Measurements from ENCODE around the gene MANSC1. TPM values are rescaled to one million over a fixed set of nuclear protein-coding genes. Genes with fewer than 3 reads are reported as not detected.

MANSC1 gene
- total and polyA plus RNA-seq, 9 of the 15 experiments (the other 6 are each of a cell fraction or from before 2014, with no cell fraction given) = 0.76 to 8.6 (median 3.1) TPM

GRCh38 chr12:12392413-12392812 is 42.4 kb upstream of the MANSC1 start (continued):
- TF ChIP-seq SMARCA5 (IDR thresholded peaks at IDR 0.05) (no peak), NFRKB (IDR thresholded peaks at IDR 0.05; ENCODE audit: low read depth) (no peak), GTF2A2 (tag; IDR thresholded peaks at IDR 0.05) (no peak), CHAMP1 (IDR thresholded peaks at IDR 0.05) (no peak), ZNF23 (CRISPR knock-in tag; IDR thresholded peaks at IDR 0.05) (no peak), CHD2 (IDR thresholded peaks at IDR 0.05; ENCODE audit: low read depth, low read length) (no peak), ELF4 (CRISPR knock-in tag; IDR thresholded peaks at IDR 0.05) (no peak), JUN (IDR thresholded peaks at IDR 0.05; ENCODE audit: borderline replicate concordance, low read depth, low read length) (no peak), JUN (CRISPR knock-in tag; IDR thresholded peaks at IDR 0.05; ENCODE audit: borderline replicate concordance) (no peak), FOXJ3 (CRISPR knock-in tag; IDR thresholded peaks at IDR 0.05) (no peak), TFAM (CRISPR knock-in tag; conservative IDR thresholded peaks at IDR 0.05) (no peak), NFE2 (IDR thresholded peaks at IDR 0.05; ENCODE audit: low read depth) (peak; percentile 79), HEY1 (CRISPR knock-in tag; IDR thresholded peaks at IDR 0.05; ENCODE audit: borderline replicate concordance) (no peak), ZNF24 (IDR thresholded peaks at IDR 0.05) (no peak), ZC3H8 (IDR thresholded peaks at IDR 0.05) (no peak), PHF21A (IDR thresholded peaks at IDR 0.05; ENCODE audit: borderline replicate concordance, low read depth) (no peak), ZBTB49 (CRISPR knock-in tag; IDR thresholded peaks at IDR 0.05; ENCODE audit: borderline replicate concordance) (no peak), TAF7 (tag; IDR thresholded peaks at IDR 0.05) (no peak), NCOA2 (IDR thresholded peaks at IDR 0.05; ENCODE audit: partially characterized antibody in 2 of 2) (no peak), POLR2AphosphoS2 (IDR thresholded peaks at IDR 0.05; ENCODE audit: low read length) (no peak), GTF2E2 (tag; IDR thresholded peaks at IDR 0.05) (no peak), EZH2 (IDR thresholded peaks at IDR 0.05; ENCODE audit: borderline replicate concordance, low read depth, low read length) (no peak)
- TF ChIP-seq, protein P1, sequence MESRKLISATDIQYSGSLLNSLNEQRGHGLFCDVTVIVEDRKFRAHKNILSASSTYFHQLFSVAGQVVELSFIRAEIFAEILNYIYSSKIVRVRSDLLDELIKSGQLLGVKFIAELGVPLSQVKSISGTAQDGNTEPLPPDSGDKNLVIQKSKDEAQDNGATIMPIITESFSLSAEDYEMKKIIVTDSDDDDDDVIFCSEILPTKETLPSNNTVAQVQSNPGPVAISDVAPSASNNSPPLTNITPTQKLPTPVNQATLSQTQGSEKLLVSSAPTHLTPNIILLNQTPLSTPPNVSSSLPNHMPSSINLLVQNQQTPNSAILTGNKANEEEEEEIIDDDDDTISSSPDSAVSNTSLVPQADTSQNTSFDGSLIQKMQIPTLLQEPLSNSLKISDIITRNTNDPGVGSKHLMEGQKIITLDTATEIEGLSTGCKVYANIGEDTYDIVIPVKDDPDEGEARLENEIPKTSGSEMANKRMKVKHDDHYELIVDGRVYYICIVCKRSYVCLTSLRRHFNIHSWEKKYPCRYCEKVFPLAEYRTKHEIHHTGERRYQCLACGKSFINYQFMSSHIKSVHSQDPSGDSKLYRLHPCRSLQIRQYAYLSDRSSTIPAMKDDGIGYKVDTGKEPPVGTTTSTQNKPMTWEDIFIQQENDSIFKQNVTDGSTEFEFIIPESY (CRISPR knock-in tag; IDR thresholded peaks at IDR 0.05) = no peak
- TF ChIP-seq, protein P2, sequence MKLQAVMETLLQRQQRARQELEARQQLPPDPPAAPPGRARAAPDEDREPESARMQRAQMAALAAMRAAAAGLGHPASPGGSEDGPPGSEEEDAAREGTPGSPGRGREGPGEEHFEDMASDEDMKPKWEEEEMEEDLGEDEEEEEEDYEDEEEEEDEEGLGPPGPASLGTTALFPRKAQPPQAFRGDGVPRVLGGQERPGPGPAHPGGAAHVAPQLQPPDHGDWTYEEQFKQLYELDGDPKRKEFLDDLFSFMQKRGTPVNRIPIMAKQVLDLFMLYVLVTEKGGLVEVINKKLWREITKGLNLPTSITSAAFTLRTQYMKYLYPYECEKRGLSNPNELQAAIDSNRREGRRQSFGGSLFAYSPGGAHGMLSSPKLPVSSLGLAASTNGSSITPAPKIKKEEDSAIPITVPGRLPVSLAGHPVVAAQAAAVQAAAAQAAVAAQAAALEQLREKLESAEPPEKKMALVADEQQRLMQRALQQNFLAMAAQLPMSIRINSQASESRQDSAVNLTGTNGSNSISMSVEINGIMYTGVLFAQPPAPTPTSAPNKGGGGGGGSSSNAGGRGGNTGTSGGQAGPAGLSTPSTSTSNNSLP (IDR thresholded peaks at IDR 0.05; ENCODE audit: borderline replicate concordance, low read depth, low read length) = peak; percentile 48; the same call in 1 of the 2 replicates

Measured in K562 (cell line).